Left lobe of liver (tissue), 2 donors: ENCODE data around the gene UTP15. TPM values are rescaled to one million over a fixed set of nuclear protein-coding genes. Genes with fewer than 3 reads are reported as not detected.
A peak's percentile ranks its signal among the peaks of the same experiment; 100 is the strongest.

Experiments
- ATAC-seq: fragments of 200-7000 bp; cut with Tn5 transposase; one replicate; pipeline ENCODE4 v1.9.1; 2020; ENCODE audit warnings: mild to moderate bottlenecking, moderate library complexity
- DNase-seq: peaks from one replicate; pipeline ENCODE4 v3.0.0-alpha.2; 2020; ENCODE audit warnings: low spot score
- total RNA-seq: library from RNA; stranded (reverse); gene quantifications from one replicate; pipeline ENCODE4 v1.2.1, GENCODE V29; 2021
- donor health status: DM: no; HTN: no; CAD: no; lungs with moderate emphysema.
- donor health status: DM: no; HTN: yes; CAD: no.

The UTP15 gene, protein sequence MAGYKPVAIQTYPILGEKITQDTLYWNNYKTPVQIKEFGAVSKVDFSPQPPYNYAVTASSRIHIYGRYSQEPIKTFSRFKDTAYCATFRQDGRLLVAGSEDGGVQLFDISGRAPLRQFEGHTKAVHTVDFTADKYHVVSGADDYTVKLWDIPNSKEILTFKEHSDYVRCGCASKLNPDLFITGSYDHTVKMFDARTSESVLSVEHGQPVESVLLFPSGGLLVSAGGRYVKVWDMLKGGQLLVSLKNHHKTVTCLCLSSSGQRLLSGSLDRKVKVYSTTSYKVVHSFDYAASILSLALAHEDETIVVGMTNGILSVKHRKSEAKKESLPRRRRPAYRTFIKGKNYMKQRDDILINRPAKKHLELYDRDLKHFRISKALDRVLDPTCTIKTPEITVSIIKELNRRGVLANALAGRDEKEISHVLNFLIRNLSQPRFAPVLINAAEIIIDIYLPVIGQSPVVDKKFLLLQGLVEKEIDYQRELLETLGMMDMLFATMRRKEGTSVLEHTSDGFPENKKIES
- total RNA-seq: 8.6 TPM

DNA sequence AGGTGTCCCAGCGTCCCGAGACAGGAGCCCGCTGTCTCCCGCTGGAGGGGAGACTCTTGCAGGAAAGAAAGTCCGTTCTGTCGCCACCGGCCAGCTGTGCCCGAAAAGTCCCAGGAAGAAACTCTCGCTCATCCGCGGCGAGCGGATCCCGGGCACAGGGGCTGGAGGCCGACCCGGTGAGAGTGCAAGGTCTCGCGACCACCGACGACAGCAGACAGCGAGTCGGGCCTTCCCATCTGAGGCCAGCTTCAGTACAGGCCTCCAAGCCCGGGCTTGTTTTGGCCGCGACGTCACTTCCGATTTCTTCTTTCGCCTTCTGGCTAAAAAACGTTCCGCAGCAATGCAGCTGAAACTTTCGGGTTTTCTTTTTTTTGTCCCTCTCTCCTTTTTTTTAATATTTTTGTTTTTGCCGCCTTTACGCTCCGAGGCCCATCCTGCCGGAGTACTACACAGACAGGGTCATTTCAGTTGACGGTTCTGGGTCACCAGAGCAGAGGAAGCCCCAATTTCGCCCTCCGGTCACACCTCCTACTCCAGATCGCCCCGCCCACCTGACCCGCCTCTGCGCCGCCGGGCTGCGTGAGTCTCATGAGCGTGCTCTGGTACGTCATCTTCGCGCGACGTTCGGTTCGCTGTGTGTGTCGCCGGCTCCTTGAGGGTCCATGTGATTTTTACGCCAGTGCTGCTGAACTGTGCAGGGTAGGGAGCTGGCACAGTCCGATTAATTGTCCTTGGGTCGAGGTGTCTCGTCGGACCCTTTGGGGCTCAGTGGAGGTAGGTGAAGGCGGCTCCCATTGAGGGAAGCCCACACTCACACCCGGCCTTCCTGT, at the start of gene UTP15, which contains the start of gene ANKRA2:
Gene UTP15 (plus strand): TSS at position 605 of the 830 bp plus-strand sequence. CDS start 1,602 bp downstream, outside the sequence.
Gene ANKRA2 (minus strand): TSS at position 501 of the 830 bp plus-strand sequence. CDS start 2,758 bp downstream, outside the sequence.
- ATAC-seq: peak; percentile 98

DNA sequence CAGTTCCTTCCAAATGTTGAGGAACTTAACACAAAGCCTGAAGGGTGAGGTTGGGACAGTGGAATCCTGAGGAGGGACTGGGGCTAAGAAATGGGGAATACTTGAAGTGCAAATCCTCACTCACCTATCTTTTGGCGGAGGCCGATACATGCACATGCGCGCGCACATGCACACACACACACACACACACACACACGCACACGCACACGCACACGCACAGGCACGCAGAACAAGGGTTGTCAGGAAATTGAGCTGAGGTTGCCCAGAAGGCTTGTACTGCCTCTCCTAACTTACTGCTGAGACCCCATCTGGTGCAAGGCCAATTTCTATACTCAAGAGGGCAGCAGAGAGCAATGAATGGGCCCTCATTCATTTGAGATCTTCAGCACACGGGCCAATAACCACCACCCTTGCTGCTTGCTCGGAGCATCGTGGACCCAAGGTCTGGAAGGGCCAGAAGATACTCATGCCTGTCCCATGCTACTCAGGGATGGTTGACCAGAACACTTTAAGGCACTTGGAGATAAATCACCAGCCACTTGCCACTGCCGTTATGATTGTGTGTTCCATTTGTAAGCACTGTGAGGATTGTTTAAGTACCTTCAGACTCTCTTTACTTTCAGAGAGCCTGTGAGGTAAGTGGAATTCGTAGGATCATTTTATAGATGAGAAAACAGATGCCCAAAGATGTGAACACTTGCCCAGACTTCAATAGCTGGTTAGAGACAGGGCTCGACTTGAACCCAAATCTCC, 45.8 kb upstream of the UTP15 start:
- peak; percentile 66 for DNase-seq
- ATAC-seq: peak; percentile 100

More for the DNA sequence above, at the start of gene UTP15, which contains the start of gene ANKRA2:
- DNase-seq: peak; percentile 99

DNA sequence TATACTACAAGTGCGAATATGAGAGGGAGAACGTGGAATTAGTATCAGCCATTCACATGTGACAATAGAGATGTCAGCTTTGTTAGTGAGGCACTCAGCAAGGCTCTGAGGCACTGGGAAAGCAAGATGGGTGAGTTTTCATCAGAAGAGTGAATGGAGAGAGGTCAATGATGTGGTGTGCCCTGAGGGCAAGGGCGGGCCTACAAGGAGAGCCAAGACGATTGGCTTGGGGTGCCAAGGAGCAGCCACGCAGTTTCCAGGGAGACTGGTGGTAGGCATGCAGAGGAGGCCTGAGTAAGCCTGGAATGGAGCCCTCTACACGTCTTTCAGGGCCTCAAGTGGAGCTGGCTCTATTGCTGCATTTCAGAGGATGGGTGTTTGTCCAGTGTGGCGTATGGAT, 42.6 kb upstream of the UTP15 start:
- ATAC-seq: no peak

DNA sequence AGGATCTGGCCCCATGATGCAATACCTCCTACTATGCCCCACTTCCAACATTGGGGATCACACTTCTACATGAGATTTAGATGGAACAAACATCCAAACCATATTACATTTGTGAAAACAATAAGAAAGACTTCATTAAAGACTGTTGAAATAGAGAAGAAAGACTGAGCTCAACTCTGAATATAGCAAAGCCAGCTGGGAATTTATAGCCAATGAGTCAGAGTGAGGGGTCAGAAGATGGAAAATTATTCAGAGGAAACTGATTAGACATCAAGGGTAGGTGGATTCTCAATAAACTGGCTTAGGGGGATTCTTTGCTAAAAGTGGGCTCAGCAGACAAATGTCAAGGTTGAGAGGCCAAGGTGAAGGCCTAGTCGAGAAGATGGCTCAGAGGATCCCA, 41.7 kb upstream of the UTP15 start:
- DNase-seq: no peak
- ATAC-seq: no peak

More for the DNA sequence above, 42.6 kb upstream of the UTP15 start:
- DNase-seq: no peak

DNA sequence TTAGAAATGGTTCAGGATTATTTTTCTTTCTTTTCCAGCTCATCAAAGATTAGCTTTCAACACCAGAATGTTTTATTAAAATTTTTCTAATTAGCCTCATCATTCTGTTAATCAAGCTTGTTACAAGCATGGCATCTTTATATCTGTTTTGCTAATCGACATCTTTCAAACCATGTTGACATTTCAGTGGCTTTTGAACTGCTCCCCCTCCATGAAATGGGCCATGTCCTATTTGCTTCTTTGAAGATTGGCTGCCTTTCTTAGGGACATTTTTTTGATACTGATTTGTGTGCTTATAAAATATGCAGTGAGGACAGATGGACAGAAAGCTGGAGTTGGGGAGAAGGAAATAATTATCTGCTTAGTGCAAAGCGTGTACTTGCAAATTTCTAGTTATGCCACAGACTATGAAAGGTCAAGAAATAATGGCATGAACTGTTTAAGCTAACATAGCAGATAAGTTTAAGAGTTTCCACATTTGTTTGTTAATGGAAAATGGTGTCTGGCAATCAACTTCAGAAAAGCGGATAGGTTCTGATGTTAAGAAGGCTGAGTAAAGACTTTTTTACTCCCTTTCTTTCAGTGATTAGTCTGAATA, 39.8 kb upstream of the UTP15 start:
- ATAC-seq (no peak), DNase-seq (no peak)

DNA sequence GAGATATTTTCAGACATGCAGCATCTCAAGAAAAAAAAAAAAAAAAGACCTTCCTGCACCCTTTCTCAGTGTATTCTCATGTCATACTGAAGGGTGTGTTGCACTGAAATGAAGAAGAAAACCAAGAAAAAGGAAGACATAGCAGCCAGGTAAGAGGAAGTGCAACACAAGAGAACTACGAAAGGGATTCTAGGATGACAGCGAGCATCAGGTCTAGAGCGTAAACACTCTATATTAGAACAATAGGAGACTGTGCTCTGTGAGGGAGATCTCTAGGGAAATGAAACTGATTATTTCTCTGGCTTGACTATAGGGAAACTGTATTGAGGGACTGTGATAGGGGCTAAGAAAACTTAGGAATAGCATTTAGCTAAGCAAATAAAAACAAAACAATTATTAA, 37.3 kb upstream of the UTP15 start:
- ATAC-seq (no peak), DNase-seq (no peak)

DNA sequence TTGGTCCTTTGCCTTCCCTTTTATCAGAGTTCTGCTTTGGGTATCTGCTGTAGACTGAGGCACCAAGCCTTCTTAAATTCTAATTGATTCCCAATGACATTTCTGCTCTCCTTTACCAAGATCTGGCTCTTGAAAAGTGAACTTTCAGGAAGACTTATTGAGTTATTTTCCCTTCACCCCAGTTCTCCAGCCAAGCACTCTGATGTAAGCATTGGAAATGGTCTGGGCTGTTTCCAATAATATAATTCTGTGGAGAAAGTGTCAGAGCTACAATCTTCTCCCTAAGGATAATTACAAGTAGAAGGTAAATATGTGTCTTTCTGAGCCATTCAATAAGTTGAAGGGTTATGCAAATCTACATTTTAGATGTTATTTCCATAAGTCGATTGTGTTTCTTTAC, 36.5 kb upstream of the UTP15 start:
- ATAC-seq (no peak), DNase-seq (no peak)

DNA sequence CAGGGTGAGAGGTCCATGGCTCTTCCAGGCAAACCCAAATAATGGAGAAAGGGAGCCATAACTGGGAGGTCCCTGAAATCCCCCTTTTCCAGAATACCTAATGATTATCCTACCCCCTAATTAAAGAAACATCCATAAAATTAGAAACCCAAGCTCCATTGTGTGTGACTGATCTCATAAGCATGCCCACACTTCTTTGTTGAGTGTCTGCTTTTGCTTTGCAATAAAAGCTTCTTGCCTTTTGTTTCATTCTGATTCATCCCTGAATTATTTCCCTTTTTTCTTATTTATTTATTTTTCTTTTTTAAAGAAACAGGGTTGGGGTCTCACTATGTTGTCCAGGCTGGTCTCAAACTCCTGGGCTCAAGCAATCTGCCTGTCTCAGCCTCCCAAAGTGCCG, 34.2 kb upstream of the UTP15 start:
- no peak for ATAC-seq
- DNase-seq: no peak

DNA sequence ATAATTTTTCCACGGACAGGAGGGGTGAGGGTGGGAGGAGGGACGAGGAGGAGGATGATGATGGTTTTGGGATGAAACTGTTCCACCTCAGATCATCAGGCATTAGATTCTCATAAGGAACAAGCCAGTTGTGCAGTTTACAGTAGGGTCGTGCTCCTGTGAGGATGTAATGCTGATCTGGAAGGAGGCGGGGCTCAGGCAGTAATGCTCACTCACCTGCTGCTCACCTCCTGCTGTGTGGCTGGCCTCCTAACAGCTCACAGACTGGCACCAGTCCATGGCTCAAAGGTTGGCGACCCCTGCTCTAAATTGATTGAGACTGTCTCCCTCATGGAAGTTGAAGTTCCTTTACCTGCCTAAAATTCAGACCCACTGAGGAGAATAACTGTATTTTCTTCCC, 33.3 kb upstream of the UTP15 start:
- DNase-seq (no peak), ATAC-seq (no peak)

DNA sequence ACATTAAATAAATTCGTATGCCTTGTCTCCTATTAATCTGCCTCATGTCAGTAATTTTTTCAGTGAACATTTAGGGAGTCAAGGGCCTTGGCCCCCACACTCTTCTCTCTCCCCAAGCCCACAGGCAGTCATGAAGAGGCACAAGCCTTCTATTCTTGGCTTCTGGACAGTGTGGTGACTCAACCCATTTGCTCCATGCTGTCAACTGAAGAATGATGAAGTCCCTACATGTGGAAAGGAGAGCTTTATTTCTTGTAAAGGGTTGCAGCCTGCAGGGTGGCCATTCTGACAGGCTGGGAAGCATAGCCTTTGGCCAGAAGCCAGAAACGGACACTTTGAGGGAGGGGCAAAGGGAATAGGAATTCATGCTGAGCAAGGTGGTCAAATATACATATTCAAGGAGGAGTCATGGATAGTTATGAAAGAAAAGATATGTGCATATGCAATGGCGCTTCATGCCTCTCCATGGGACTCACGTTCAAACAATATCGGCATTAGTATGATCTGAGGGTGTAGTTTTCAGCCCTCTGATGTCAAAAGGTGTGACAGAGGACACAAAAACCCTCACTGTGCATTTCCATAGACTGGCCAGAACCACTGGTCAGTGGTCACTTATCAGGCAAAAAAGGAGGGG, 31.4 kb upstream of the UTP15 start:
- DNase-seq: no peak
- ATAC-seq: no peak

DNA sequence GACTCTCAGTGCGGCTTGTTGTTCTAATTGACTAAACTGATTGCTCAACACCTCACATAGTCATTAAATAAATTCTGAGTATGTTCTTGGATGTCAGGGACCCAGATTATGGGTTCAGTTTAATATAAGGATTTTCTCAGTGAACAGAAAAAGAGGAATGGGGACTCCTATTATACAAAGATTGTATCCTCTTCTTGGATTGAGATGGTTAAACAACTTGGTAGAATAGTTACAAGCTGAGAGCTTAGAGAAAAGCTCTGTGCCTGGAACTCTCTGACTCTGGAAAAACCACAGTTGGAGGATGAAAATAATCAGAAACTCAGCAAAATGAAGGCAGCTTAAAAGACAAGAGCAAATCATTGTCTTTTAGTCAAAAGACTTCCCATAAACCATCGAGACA, 30.6 kb upstream of the UTP15 start:
- ATAC-seq: no peak
- DNase-seq: no peak

DNA sequence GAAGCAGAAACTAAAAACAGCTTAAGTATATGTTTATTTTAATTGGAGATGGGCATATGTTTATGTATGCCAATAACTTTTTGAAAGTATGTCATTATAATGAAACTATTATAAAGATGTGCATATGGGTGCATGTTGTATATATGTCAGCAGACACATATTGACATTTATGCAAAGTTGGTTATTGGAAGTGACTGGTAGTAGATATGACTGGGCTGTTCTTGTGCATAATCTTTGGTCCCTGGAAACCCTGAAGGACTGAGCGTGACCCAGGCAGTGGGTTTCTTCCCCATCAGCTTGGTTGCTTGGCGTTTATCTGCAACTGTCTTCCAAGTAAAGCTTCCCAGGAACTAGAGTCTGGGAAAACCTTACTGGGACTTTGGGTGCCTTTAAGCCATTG, 25.8 kb upstream of the UTP15 start:
- DNase-seq (no peak), ATAC-seq (no peak)

DNA sequence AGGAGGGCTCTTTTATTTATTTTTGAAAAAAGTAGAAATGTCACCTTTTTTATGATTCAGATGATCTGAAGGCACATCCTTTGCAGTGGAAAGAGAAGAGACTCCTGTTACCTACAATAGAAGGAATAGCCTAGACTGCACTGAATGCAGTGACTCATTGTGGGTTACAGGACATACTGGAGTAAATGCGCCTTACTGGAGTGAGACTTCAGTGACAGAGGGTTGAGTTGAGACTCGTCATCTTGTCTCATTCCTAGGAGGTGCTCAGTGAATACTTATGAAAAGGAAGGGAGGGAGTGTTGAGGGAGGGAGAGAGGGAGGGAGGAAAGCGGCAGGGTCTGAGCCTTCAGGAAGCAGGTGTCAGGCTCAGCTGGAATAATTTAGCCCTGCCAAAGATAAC, 25.4 kb upstream of the UTP15 start:
- DNase-seq (no peak), ATAC-seq (no peak)

DNA sequence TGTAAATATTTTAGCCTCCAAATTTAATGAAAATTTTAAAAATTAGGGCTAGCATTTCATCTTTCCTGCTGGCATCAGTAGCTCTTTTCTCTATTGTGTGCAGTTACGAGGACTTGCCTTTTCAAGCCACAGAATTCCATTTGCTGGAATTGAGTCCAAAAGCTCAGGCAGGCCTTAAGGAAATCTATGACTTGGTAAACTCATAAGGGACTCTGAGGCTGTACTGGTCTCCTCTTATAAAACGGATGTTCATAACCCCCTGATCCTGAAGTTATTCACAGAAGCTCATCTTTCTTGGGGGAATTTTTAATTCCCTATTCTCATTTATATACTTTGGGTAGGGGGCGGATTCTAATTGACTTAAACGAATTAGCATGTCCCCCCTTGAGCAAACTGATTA, 23.5 kb upstream of the UTP15 start:
- ATAC-seq: no peak
- DNase-seq: no peak

DNA sequence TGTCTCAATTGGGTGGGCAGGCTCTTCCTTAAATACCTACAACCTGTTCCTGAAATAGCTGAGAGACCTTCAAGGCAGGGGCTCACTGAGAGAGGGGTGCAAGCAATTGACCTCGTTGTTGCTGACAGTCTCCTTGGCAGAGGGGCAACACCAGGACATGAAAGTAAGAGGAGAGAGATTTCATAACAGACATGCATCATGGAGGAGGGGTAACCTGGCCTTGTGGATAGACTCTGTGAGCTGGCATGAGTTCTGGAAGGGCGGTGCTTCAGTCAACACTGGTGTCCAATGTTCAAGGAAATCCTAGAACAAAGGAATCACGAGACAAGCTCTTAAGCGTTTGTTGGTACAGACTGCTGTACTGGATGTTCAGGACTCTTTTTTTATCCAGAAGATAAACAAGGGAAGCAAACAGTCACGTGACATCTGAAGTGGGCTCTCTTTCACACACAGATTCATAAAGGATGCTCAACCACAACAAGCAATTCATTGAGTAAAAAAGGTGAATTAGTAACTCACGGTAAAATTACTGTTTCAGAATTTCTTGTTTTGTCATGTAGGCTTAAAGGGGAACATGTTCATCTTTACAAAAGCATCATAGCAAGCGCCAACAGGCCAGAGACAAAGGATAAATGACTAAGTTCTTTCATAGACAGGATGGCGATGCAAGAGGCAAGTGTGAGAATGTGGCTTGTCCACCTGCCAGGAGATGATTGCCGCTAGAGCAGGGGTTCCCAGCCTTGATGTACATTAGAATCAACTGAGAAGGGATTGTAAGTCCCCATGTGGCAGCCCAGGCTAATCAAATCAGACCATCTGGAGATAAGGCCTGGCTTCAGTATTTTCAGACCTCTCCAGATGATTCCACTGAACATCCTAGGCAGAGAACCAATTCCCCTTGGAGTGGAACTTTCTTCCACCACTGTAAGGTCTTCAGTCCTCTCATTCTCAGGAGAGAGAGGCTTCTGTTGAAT, 20.8 kb upstream of the UTP15 start:
- no peak for DNase-seq
- peak; percentile 74 for ATAC-seq

DNA sequence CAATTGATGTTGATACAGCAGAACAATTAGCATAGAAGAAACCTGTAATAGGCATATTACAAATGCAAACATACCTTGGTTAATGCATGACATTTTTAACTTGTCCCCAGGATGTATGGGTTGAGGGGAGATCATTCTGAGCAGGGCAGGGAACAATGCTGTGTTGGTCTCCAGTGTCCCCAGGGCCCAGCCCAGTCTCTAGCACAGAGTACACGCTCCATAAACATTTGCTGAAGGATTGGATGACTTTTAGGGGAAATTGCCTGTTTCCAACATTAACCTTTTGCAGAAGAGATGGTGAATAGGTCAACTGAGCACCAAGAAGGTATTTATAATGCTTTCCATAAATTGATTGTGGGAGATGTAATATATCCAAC, 20.2 kb upstream of the UTP15 start:
- no peak for ATAC-seq
- no peak for DNase-seq

DNA sequence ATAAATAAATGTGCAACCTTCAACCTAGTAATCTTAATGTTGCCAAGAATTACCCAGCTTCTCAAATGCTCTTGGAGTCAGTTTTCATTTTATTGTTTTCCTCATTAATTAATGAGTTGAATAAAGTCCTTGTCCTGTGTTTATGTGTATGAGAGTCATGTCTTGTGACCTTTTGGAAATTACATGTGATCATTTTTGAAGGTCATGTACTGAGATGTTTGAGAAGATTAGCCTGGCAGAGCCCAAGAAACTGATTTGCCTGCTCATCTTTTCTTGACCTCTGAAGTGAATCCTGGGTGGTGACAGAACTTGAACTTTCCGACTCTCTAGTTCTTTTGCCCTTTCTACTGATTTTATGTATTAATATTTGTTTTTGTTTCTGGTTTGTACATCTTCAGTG, 15.5 kb upstream of the UTP15 start:
- no peak for ATAC-seq
- no peak for DNase-seq

DNA sequence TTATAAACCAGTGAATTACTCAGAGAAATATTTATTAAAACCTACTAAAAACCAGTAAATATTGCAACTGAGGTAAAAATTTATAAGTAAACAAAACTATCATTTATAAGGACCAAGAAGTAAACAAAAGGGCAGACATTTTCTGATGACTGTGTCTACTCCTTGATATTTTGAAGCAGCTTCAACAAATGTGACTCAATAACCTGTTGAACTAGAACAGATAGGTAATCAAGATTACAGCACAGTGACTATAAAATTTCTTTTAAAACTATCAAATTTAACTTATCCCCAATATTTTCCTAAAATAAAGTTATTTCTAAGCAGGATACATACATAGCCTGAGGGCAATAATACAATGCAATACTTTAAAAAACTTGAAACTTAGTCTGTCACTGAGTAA, 12.9 kb upstream of the UTP15 start:
- no peak for ATAC-seq
- no peak for DNase-seq

DNA sequence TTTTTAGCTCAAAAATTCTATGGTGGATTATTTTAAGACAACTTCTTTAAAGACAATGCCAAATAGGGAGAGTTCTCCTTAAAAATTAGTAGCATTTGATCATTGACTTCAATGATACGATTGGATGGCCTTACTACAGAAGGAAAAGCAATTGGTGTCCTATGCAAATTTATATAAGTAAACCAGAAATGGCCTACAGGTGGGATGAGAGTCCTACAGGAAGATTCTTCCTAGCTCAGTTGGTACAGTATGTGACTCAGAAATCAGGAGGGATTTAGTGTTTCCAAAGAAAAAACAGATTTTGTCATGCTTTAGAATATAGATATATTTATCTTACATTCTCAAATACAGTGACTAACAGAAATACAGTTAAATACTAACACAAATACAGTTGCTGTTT, 6.6 kb upstream of the UTP15 start:
- DNase-seq: no peak
- no peak for ATAC-seq
